GM18508 (cell line): ENCODE measurements around the gene PYGM.

Experiments
- ATAC-seq: cut with Tn5 transposase; IDR thresholded peaks from one replicate; pipeline ENCODE4 v1.9.1; 2021; ENCODE audit warnings: moderate number of reproducible peaks; ENCODE audit not compliant: insufficient read depth, unreplicated experiment

PYGM gene

GRCh38 chr11:64720640-64721358, 39.0 kb downstream of the PYGM start:
- no peak for ATAC-seq

- ATAC-seq: no peak
Measured at GRCh38 chr11:64720167-64720566, 39.6 kb downstream of the PYGM start.

DNA sequence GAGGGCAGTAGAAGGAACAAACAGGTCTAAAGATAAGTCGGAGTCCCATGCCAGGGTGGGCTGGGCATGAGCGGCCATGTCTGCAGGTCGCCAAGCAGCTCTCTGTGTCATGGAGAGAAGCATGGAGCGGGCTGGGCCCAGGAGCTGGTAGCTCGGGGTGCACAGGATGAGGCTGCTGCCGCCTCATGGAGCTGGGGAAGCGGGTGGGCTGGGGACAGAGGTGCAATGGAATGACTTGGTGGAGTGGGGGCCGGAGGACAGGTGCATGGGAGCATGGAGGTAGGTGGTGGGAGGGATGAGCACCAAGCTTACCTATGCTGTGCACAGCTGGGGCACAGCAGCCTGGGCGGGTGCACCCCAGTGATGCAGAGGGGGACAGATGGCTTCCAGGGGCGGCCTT, 40.4 kb downstream of the PYGM start:
- no peak for ATAC-seq

DNA sequence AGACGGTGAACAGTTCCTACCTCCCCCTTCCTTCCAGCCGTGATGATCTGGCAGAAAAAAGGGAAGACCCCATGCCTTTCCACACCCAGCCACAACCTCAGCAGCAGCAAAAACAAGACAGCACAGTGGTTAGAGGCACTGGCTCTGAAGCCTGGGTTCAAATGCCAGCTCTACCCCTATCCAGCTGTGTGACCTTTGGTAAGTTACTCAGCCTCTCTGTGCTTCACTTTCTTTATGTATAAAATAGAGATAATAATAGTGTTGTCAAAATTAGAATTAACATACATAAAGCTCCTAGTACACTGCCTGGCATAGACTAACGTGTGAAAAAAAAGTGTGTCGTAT, 41.0 kb downstream of the PYGM start:
- no peak for ATAC-seq

- ATAC-seq: no peak
Measured at GRCh38 chr11:64718084-64718779, 41.5 kb downstream of the PYGM start.

DNA sequence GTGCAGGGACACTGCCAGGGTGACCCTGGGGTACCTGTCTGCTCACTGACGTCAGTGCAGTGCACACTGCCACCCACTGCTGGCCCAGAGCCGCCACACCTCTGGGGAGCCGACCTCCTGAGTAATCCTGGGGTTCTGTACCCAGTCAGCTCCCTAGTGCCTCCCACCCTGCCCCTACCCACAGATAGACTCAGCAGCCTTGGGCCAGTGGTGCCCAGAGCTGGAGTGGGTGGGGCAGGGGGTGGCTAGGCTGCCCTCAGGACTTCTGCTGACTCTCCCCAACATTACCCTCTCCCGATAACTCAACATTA, 42.6 kb downstream of the PYGM start:
- ATAC-seq: no peak

DNA sequence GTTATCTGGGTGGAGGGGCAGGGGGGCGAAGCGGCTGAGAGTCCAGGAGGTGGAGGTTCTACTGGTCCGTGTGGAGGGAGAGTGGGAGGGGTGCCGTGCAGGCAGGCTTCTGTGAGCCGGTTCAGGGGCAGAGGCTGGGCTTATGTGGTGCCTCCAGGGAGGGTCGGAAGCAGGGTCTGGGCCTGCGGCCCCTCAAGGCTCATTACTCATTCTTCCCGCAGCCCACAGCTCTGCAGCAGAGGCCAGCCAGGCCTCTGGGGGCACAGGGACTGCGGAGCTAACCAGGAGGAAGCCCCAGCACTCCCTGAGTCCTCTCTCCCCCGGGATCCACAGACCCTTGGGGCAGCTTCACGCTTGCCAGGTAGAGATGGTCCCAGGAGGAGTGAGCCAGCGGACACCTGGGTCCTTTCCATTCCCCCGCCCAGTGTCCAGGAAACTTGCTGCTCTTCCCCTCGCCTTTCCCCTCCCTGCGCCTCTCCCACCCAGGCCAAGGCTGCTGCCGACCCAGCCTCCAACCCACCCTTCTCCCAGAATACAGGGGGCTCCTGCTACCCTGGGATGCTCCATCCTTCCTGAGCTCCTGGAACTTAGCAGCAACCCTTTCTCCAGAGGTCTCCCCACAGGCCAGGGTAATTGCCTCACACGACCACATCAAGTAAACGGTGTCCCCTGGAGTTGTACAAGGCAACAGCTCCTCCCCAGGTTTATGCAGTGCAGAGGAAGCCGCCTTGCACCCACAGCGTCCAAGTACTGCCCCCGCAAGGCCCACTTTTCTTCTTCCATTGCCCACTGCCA, 43.1 kb downstream of the PYGM start:
- no peak for ATAC-seq

DNA sequence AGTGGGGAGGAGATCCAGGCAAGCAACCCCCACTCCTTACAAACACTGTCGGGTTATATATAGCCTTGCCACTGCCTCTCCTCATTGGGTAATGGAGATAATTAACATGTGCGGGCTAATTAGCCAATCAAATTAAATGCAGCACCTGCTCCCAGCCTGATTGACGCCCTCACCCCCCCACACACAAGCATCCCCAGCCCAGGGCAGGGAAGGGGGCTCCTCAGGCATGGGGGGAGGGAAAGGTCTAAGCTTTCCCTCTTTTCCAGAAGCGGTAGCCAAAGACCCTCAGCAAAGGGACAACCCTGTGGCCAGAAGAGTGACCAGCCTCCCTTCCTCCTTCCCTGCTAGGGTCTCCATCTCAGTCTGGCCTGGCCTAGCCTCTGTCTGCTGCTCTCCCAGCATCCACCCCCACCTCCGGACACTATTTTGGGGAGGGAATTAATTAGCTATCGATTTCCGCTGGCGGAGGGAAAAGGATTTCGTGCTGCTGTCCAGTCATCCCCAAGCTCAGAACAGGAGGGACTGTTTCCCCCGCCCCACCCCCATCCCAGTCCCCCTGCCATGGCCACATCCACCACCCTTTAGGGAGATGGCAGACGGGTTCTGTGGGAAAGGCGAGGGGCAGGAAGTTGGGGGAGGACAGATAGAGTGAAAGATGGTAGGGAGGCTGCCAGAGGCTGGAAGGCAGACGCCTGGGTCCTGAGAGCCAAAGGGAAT, 43.9 kb downstream of the PYGM start:
- ATAC-seq: no peak

DNA sequence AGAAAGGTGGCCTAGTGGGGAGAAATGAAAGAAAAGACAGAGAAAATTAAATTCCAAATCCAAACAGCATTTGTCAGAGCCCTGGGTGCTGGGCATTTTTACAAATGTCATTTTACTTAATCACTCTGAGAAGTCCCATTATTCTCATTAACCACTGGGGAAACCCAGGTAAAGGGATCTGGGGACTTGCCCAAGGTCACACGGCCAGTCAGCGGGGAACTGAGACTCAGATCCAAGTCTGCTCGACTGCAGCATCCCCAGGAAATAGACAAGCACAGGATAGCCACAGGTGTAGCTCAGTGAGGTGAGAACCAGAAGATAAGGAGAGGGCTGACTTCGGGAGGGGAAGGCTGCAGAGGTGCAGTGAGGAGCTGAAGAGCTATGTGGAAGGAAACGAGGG, 44.7 kb downstream of the PYGM start:
- no peak for ATAC-seq

DNA sequence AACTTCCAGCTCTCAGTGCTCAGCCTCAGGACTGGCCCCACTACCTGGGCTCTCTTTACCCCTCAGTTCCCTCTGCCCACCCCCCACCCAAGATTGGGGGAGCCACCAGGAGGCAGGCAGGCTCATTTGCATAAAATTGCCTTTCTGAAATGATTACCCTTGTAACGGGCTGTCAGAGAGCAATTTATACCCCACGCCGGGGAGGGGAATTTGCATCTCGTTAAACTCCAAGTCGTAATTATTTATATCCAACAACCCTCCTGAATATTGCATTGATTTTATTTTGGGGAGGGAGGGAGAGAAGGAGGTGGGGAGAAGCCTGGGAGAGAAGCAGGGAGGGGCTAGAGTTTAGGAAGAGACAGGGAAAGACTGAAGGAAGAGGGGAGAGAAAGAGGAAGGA, 45.1 kb downstream of the PYGM start:
- ATAC-seq: no peak

GRCh38 chr11:64713781-64714363, 45.9 kb downstream of the PYGM start:
- ATAC-seq: no peak

GRCh38 chr11:64713016-64713707, 46.6 kb downstream of the PYGM start:
- ATAC-seq: no peak

DNA sequence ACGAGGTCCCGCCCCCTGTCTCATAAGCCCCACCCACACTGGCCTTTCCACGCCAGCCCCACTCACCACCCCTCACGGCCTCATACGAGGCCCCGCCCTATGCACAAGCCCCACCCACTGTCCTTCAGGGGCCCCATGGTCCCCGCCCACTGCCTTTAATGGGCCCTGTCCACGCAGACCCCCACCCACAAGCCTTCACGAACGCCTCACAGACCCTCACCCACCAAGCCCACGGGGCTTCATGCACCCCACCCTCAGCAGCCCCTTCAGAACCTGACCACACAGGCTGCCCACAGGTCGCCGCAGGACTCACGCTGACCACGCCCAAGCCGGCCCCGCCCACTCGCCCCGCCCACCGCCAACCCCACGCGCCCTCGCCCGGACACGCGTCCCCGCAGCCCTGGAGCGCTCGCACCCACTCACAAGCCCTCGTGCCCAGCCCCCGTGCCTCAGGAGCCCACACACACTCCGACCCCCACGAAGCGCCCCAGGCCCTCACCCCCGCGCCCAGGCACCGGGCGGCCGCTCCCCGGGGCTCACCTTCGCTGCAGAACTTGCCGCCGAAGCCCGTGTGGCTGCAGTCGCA, 47.3 kb downstream of the PYGM start:
- no peak for ATAC-seq

- no peak for ATAC-seq
Measured at GRCh38 chr11:64711956-64712362, 47.8 kb downstream of the PYGM start.

DNA sequence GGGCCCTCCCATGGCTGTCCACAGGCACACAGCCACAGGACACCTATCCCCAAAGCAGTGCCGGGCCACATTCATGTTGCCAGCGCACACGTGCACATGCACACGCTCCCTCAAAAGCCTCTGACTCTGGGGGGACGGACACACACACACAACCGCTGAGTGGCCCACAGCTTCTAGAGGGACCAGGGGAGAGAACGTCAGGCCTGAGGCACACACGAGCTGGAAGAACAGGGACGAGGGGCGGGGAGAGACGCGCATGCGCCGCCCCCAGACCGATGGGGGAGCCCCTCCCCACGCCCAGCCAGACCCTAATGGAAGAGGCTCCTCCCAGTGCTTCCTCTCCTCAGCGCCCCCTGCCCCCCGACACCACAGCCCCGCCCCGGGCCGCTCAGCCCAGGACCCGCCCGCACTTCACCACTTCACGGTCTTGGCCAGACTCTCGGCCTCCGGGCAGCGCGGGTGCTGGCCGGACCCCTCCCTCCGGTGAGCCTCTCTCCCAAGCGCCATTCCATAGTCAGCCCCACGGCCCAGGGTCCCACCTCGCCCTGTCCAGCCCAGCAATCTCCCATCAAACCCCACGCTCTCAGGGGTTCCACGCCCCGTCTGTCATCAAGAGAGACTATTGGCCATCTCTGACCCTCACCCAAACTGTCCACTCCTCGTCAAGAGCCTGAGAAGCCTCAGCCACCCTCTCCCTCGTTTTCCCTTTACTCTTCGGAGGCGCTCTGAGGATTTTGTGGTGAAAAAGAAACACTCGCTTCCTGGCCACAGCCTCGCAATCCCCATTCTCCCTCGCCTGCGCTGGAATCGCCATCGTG, 48.4 kb downstream of the PYGM start:
- no peak for ATAC-seq

DNA sequence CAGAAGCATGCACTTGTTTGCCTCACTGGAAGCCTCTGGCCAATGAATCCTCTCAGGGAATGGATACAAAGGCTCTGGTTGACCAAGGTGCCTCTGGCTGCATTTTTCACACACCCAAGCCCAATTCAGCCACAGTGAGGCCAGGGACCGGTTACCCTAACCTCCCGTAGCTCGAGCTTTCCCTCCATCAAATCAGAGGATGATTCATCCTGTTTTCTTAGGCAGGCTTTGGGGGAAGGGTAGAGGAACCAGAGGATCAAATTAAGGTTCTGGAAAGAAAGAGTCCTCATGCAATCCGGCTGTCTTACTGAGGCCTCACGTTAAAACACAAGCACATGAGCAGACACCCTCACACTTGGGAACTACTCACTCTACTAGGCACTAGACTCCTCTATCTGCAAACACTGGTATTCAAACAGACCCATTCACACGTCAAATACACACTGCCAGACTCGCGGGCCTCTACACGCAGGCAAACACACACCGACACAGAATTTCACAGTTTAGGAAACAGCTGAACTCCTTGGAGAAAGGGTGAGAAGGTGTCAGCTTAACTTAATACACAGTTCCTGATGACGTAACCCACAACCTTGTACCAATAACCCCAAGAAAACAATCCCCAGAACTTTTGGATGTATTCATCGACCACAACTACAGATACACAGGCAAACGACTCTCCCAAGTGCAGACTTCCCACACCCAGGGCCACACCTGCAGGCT, 49.2 kb downstream of the PYGM start:
- ATAC-seq: no peak

GRCh38 chr11:64705501-64705900, 54.3 kb downstream of the PYGM start:
- no peak for ATAC-seq

DNA sequence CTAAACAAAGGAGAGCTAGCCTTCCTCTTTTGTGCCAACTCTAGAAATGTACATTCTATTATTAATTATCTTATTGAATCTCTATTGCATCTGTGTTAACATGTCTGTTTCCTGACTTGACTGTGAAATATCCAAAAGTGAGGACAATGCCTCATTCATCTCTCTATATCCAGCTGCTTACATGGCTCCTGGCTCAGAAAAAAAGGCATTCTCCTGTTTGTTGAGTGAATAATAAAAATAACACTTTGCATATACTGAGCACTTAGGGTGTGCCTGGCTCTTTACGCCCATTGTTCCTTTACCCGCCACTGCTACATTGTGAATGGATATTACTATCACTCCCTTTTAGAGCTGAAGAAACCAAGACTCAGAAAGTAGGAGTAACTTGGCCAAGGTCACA, 56.7 kb downstream of the PYGM start:
- no peak for ATAC-seq
